ENCODE results near the gene GAS5. TPM values are rescaled to one million over a fixed set of nuclear protein-coding genes. Genes with fewer than 3 reads are reported as not detected.

Gene GAS5
- polyA plus RNA-seq, 4 donors = 375 to 686 (median 587) TPM

- Histone ChIP-seq H3K36me3 (ENCODE audit: control insufficient read depth in 3 of 3, insufficient read depth in 2 of 3, low read depth in 1 of 3, low read length in 3 of 3) (peaks cover 2 to 23% (median 11%) of the 10 kb centered on the region in 3 donors), H3K4me1 (ENCODE audit: control insufficient read depth in 3 of 3, insufficient read depth in 2 of 3, low read depth in 1 of 3, low read length in 2 of 3) (peaks cover 0 to 4% (median 0%) of the 10 kb centered on the region in 3 donors), H3K27ac (ENCODE audit: low read depth in 1 of 3, low read length in 2 of 3) (peak overlapping the region in 2 of 3 donors; percentile 15 to 77), H3K9me3 (ENCODE audit: control insufficient read depth in 2 of 2, insufficient read depth in 1 of 2, low read depth in 1 of 2, low read length in 1 of 2) (no peaks in the 10 kb centered on the region), H3K4me3 (ENCODE audit: low read depth in 1 of 3, low read length in 3 of 3) (no peak overlapping the region), H3K27me3 (ENCODE audit: control insufficient read depth in 3 of 3, insufficient read depth in 3 of 3, low read length in 3 of 3) (no peaks in the 10 kb centered on the region)
- FAIRE-seq (no peak), DNase-seq (peak in 1 of 2 donors; percentile 26)
- 74 to 79% (median 78%) methylated on average over 5 of the region's 5 CpGs for WGBS, 3 donors
These were observed 14.7 kb downstream of the GAS5 start for GRCh38 chr1:173853074-173853473.

- DNase-seq (no peak), FAIRE-seq (no peak)
- H3K27ac ChIP-seq (ENCODE audit: low read depth in 1 of 3, low read length in 2 of 3) = no peak overlapping the region
- H3K9me3 ChIP-seq (ENCODE audit: control insufficient read depth in 2 of 2, insufficient read depth in 1 of 2, low read depth in 1 of 2, low read length in 1 of 2) = no peaks in the 10 kb centered on the region
- H3K4me3 ChIP-seq (ENCODE audit: low read depth in 1 of 3, low read length in 3 of 3) = no peak overlapping the region
- peaks cover 2 to 23% (median 9%) of the 10 kb centered on the region in 3 donors for H3K36me3 ChIP-seq (ENCODE audit: control insufficient read depth in 3 of 3, insufficient read depth in 2 of 3, low read depth in 1 of 3, low read length in 3 of 3)
- no peaks in the 10 kb centered on the region for H3K27me3 ChIP-seq (ENCODE audit: control insufficient read depth in 3 of 3, insufficient read depth in 3 of 3, low read length in 3 of 3)
- peaks cover 0 to 4% (median 0%) of the 10 kb centered on the region in 3 donors for H3K4me1 ChIP-seq (ENCODE audit: control insufficient read depth in 3 of 3, insufficient read depth in 2 of 3, low read depth in 1 of 3, low read length in 2 of 3)
- 82 to 91% (median 90%) methylated on average over 4 of the region's 4 CpGs for WGBS, 3 donors
These were observed 15.7 kb downstream of the GAS5 start for GRCh38 chr1:173852105-173852504.

- H3K4me3 ChIP-seq (ENCODE audit: low read depth in 1 of 3, low read length in 3 of 3) = no peak overlapping the region
- H3K9me3 ChIP-seq (ENCODE audit: control insufficient read depth in 2 of 2, insufficient read depth in 1 of 2, low read depth in 1 of 2, low read length in 1 of 2) = no peaks in the 10 kb centered on the region
- 94 to 100% (median 98%) methylated on average over 1 of the region's 1 CpG for WGBS, 3 donors
- no peak for DNase-seq
- peaks cover 3 to 29% (median 7%) of the 10 kb centered on the region in 3 donors for H3K36me3 ChIP-seq (ENCODE audit: control insufficient read depth in 3 of 3, insufficient read depth in 2 of 3, low read depth in 1 of 3, low read length in 3 of 3)
- no peaks in the 10 kb centered on the region for H3K27me3 ChIP-seq (ENCODE audit: control insufficient read depth in 3 of 3, insufficient read depth in 3 of 3, low read length in 3 of 3)
- no peak for FAIRE-seq
- no peak overlapping the region for H3K27ac ChIP-seq (ENCODE audit: low read depth in 1 of 3, low read length in 2 of 3)
- H3K4me1 ChIP-seq (ENCODE audit: control insufficient read depth in 3 of 3, insufficient read depth in 2 of 3, low read depth in 1 of 3, low read length in 2 of 3) = no peaks in the 10 kb centered on the region
These were observed 35.0 kb downstream of the GAS5 start for GRCh38 chr1:173832748-173833147.

- H3K27me3 ChIP-seq (ENCODE audit: control insufficient read depth in 3 of 3, insufficient read depth in 3 of 3, low read length in 3 of 3) = no peaks in the 10 kb centered on the region
- WGBS, 3 donors = 84 to 94% (median 91%) methylated on average over 2 of the region's 2 CpGs
- DNase-seq = no peak
- no peak overlapping the region for H3K27ac ChIP-seq (ENCODE audit: low read depth in 1 of 3, low read length in 2 of 3)
- no peak overlapping the region for H3K4me3 ChIP-seq (ENCODE audit: low read depth in 1 of 3, low read length in 3 of 3)
- H3K4me1 ChIP-seq (ENCODE audit: control insufficient read depth in 3 of 3, insufficient read depth in 2 of 3, low read depth in 1 of 3, low read length in 2 of 3) = peaks cover 0 to 5% (median 0%) of the 10 kb centered on the region in 3 donors
- no peak for FAIRE-seq
- H3K36me3 ChIP-seq (ENCODE audit: control insufficient read depth in 3 of 3, insufficient read depth in 2 of 3, low read depth in 1 of 3, low read length in 3 of 3) = peaks cover 2 to 10% (median 4%) of the 10 kb centered on the region in 3 donors
- no peaks in the 10 kb centered on the region for H3K9me3 ChIP-seq (ENCODE audit: control insufficient read depth in 2 of 2, insufficient read depth in 1 of 2, low read depth in 1 of 2, low read length in 1 of 2)
These were observed 40.2 kb downstream of the GAS5 start for GRCh38 chr1:173827611-173828010.

GRCh38 chr1:173824315-173825081 lies 43.3 kb downstream of the GAS5 start, which contains the start of the genes CENPL and DARS2:
TSS of gene CENPL (minus strand) at chr1:173824883. CDS start at chr1:173811299, 13,584 bp downstream.
TSS of gene DARS2 (plus strand) at chr1:173824673. CDS start at chr1:173825230, 557 bp downstream.
- Histone ChIP-seq H3K4me3 (ENCODE audit: low read depth in 1 of 3, low read length in 3 of 3) (peak within 1 kb of the TSS; percentile 56 to 76 (median 66)), H3K4me1 (ENCODE audit: control insufficient read depth in 3 of 3, insufficient read depth in 2 of 3, low read depth in 1 of 3, low read length in 2 of 3) (peaks cover 0 to 5% (median 0%) of the 10 kb centered on the region in 3 donors), H3K27me3 (ENCODE audit: control insufficient read depth in 3 of 3, insufficient read depth in 3 of 3, low read length in 3 of 3) (no peaks in the 10 kb centered on the region), H3K9me3 (ENCODE audit: control insufficient read depth in 2 of 2, insufficient read depth in 1 of 2, low read depth in 1 of 2, low read length in 1 of 2) (no peaks in the 10 kb centered on the region), H3K36me3 (ENCODE audit: control insufficient read depth in 3 of 3, insufficient read depth in 2 of 3, low read depth in 1 of 3, low read length in 3 of 3) (peaks cover 0 to 5% (median 0%) of the 10 kb centered on the region in 3 donors), H3K27ac (ENCODE audit: low read depth in 1 of 3, low read length in 2 of 3) (peak within 1 kb of the TSS; percentile 74 to 95 (median 94))
- DNase-seq (peak; percentile 98), FAIRE-seq (no peak)
- WGBS, 3 donors = 0% methylated on average over 52 to 55 of the region's 55 CpGs

- FAIRE-seq (no peak), DNase-seq (no peak)
- Histone ChIP-seq H3K27ac (ENCODE audit: low read depth in 1 of 3, low read length in 2 of 3) (peak overlapping the region; percentile 2 to 95 (median 94)), H3K9me3 (ENCODE audit: control insufficient read depth in 2 of 2, insufficient read depth in 1 of 2, low read depth in 1 of 2, low read length in 1 of 2) (no peaks in the 10 kb centered on the region), H3K4me1 (ENCODE audit: control insufficient read depth in 3 of 3, insufficient read depth in 2 of 3, low read depth in 1 of 3, low read length in 2 of 3) (peaks cover 0 to 5% (median 0%) of the 10 kb centered on the region in 3 donors), H3K4me3 (ENCODE audit: low read depth in 1 of 3, low read length in 3 of 3) (peak overlapping the region; percentile 56 to 76 (median 66)), H3K27me3 (ENCODE audit: control insufficient read depth in 3 of 3, insufficient read depth in 3 of 3, low read length in 3 of 3) (no peaks in the 10 kb centered on the region), H3K36me3 (ENCODE audit: control insufficient read depth in 3 of 3, insufficient read depth in 2 of 3, low read depth in 1 of 3, low read length in 3 of 3) (peaks cover 0 to 7% (median 0%) of the 10 kb centered on the region in 3 donors)
- 0 to 1% (median 0%) methylated on average over 25 of the region's 25 CpGs for WGBS, 3 donors
These were observed 43.9 kb downstream of the GAS5 start for GRCh38 chr1:173823781-173824314.

- Histone ChIP-seq H3K4me1 (ENCODE audit: control insufficient read depth in 3 of 3, insufficient read depth in 2 of 3, low read depth in 1 of 3, low read length in 2 of 3) (peaks cover 0 to 5% (median 0%) of the 10 kb centered on the region in 3 donors), H3K36me3 (ENCODE audit: control insufficient read depth in 3 of 3, insufficient read depth in 2 of 3, low read depth in 1 of 3, low read length in 3 of 3) (peaks cover 0 to 5% (median 0%) of the 10 kb centered on the region in 3 donors), H3K27ac (ENCODE audit: low read depth in 1 of 3, low read length in 2 of 3) (no peak overlapping the region), H3K27me3 (ENCODE audit: control insufficient read depth in 3 of 3, insufficient read depth in 3 of 3, low read length in 3 of 3) (no peaks in the 10 kb centered on the region), H3K9me3 (ENCODE audit: control insufficient read depth in 2 of 2, insufficient read depth in 1 of 2, low read depth in 1 of 2, low read length in 1 of 2) (no peaks in the 10 kb centered on the region), H3K4me3 (ENCODE audit: low read depth in 1 of 3, low read length in 3 of 3) (no peak overlapping the region)
- FAIRE-seq (no peak), DNase-seq (no peak)
- WGBS, 3 donors = 93 to 97% (median 95%) methylated on average over 4 of the region's 4 CpGs
These were observed 46.1 kb downstream of the GAS5 start for GRCh38 chr1:173821680-173822079.

- no peaks in the 10 kb centered on the region for H3K27me3 ChIP-seq (ENCODE audit: control insufficient read depth in 3 of 3, insufficient read depth in 3 of 3, low read length in 3 of 3)
- no peaks in the 10 kb centered on the region for H3K9me3 ChIP-seq (ENCODE audit: control insufficient read depth in 2 of 2, insufficient read depth in 1 of 2, low read depth in 1 of 2, low read length in 1 of 2)
- FAIRE-seq (no peak), DNase-seq (no peak)
- peaks cover 0 to 5% (median 0%) of the 10 kb centered on the region in 3 donors for H3K4me1 ChIP-seq (ENCODE audit: control insufficient read depth in 3 of 3, insufficient read depth in 2 of 3, low read depth in 1 of 3, low read length in 2 of 3)
- H3K27ac ChIP-seq (ENCODE audit: low read depth in 1 of 3, low read length in 2 of 3) = no peak overlapping the region
- H3K4me3 ChIP-seq (ENCODE audit: low read depth in 1 of 3, low read length in 3 of 3) = no peak overlapping the region
- H3K36me3 ChIP-seq (ENCODE audit: control insufficient read depth in 3 of 3, insufficient read depth in 2 of 3, low read depth in 1 of 3, low read length in 3 of 3) = peaks cover 0 to 5% (median 0%) of the 10 kb centered on the region in 3 donors
- WGBS, 3 donors = 83 to 94% (median 87%) methylated on average over 1 of the region's 1 CpG
These were observed 49.3 kb downstream of the GAS5 start for GRCh38 chr1:173818459-173818858.
